Measurements from ENCODE around the gene SPDYE3.
"Not testable (repeated sequence)": the region's sequence is repeated elsewhere in the genome, so short reads cannot be mapped to it uniquely, and the experiment has no call there.

SPDYE3 gene

DNA sequence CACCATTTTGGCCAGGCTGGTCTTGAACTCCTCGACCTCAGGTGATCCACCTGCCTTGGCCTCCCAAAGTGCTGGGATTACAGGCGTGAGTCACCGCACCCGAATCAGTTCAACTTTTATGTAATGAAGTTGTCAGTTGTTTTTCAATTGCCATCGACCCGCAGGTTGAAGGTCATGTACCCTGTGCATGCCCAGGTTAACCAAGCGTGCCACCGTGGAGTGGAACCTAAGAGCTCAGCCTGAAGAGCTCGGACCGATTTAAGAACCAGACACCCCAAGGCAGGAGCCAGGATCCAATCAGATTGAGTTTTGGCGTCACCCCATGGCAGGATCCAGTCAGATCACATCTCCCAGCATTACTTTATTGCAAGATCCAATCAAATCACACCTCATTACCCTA, 19.4 kb downstream of the SPDYE3 start:
- H2AFZ ChIP-seq (ENCODE audit: low read depth, low read length); H3K79me2 ChIP-seq (ENCODE audit: low read length); H3K9me3 ChIP-seq (ENCODE audit: insufficient read depth, low read length); H4K20me1 ChIP-seq (ENCODE audit: insufficient read depth, low read length); H3K4me3 ChIP-seq (ENCODE audit: low read length); H3K36me3 ChIP-seq (replicated peaks; ENCODE audit: low read depth, low read length); H3K4me2 ChIP-seq (ENCODE audit: low read length); H3K9ac ChIP-seq (ENCODE audit: low read length); H3K27me3 ChIP-seq (ENCODE audit: low read depth, low read length); H3K27ac ChIP-seq (ENCODE audit: low read length); H3K4me1 ChIP-seq (ENCODE audit: low read length): not testable (repeated sequence)

DNA sequence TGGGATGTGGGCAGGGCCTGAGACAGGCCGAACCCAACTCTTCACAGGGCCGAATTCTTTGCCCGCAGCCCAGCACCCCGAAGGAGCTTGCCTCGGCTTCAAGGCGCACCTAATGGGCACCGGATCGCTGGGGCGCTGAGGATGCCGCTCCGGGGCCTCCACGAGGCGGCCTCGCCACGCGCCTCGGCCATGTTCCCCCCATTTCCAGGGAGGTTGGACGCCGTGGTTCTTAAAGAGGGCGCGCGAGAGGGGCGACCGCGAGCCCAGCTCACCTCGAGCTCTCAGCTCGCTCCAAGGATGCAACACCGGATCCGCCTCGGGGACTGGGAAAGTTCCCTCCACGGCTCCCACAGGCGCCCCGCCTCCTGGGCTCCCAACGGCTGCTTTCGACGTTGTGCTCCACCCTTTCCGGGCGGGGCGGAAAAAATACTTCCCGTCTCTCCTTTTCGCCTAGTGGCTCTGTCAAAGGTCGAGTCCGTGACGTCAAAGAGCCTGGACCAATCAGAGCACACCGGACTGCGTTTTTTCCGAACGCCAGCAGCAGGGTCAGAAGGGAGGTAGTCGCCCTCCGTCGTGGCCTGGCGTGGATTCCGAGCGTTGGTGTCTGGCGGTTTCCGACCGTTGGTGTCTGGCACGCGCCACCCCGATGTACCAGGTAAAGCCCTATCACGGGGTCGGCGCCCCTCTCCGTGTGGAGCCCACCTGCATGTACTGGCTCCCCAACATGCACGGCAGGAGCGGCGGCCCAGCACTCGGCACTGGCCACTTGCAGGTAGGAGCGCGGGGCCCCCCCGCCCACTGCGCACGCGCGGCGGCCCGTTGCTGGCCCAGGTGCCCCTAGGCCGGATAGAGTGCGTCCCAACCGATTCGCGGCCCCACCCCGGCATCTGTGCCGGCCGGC, 28.3 kb downstream of the SPDYE3 start:
- H2AFZ ChIP-seq (ENCODE audit: low read depth, low read length); H3K4me1 ChIP-seq (ENCODE audit: low read length); H4K20me1 ChIP-seq (ENCODE audit: insufficient read depth, low read length); H3K27me3 ChIP-seq (ENCODE audit: low read depth, low read length); H3K9me3 ChIP-seq (ENCODE audit: insufficient read depth, low read length); H3K36me3 ChIP-seq (replicated peaks; ENCODE audit: low read depth, low read length): not testable (repeated sequence)
- H3K4me2 ChIP-seq (ENCODE audit: low read length) = peak overlapping the region; percentile 60; the same call in 1 of the 2 replicates
- H3K4me3 ChIP-seq (ENCODE audit: low read length) = peak overlapping the region; percentile 92
- H3K27ac ChIP-seq (ENCODE audit: low read length) = peak overlapping the region; percentile 79
- peak overlapping the region; percentile 73 for H3K9ac ChIP-seq (ENCODE audit: low read length)
- H3K79me2 ChIP-seq (ENCODE audit: low read length) = peaks cover 28% of the 10 kb centered on the region

DNA sequence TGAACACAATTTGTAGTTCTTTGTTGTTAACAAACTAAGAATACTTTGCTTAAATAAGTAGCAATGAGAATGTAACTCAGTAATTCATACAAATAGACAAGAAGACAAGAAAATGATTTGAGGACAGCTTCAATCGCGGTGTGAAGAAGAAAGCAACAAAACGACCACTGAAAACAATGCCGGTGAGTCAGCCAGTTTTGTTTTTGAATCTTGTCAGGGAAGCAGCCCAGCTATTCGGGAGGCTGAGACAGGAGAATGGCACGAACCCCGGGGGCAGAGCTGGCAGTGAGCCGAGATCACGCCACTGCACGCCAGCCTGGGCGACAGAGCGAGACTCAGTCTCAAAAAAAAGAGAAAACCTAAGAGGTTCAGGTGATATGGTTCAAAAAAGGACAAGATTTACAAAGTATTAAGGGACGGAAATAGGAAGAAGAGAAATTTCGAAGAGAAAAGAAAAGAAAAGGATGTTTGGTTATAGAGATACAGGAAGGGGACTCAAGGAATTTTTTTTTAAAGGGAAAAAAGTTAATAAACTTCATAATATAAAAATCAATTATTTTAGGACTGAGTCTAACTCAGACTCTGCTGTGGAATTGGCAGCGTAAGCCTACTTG, 30.7 kb downstream of the SPDYE3 start:
- not testable (repeated sequence) for H3K36me3 ChIP-seq (replicated peaks; ENCODE audit: low read depth, low read length); H3K4me1 ChIP-seq (ENCODE audit: low read length); H4K20me1 ChIP-seq (ENCODE audit: insufficient read depth, low read length); H2AFZ ChIP-seq (ENCODE audit: low read depth, low read length); H3K4me3 ChIP-seq (ENCODE audit: low read length); H3K9ac ChIP-seq (ENCODE audit: low read length); H3K27me3 ChIP-seq (ENCODE audit: low read depth, low read length); H3K27ac ChIP-seq (ENCODE audit: low read length); H3K4me2 ChIP-seq (ENCODE audit: low read length); H3K9me3 ChIP-seq (ENCODE audit: insufficient read depth, low read length)
- H3K79me2 ChIP-seq (ENCODE audit: low read length) = peaks cover 47% of the 10 kb centered on the region

DNA sequence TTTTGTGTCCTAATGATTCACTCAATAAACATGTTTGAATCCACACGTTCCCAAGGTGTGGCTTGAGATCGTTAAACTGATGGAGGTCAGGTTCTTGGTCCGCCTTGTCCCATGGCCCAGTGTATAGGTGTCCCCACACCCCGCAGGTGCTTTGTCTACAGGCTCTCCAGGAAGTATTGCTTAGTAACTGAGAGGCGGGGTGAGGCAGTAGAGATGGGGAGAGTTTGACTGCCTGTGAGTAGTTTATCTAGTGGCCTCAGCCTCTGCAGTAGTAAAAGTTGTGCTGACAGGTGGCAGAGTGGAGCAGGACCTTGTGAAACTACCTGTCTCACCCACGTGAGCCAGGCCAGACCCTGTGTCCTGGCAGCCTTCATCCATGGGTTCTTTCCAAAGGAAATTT, 33.8 kb downstream of the SPDYE3 start:
- H3K27ac ChIP-seq (ENCODE audit: low read length); H3K4me2 ChIP-seq (ENCODE audit: low read length); H3K4me3 ChIP-seq (ENCODE audit: low read length); H3K9ac ChIP-seq (ENCODE audit: low read length); H4K20me1 ChIP-seq (ENCODE audit: insufficient read depth, low read length); H3K9me3 ChIP-seq (ENCODE audit: insufficient read depth, low read length); H3K36me3 ChIP-seq (replicated peaks; ENCODE audit: low read depth, low read length); H3K27me3 ChIP-seq (ENCODE audit: low read depth, low read length); H2AFZ ChIP-seq (ENCODE audit: low read depth, low read length): not testable (repeated sequence)
- H3K79me2 ChIP-seq (ENCODE audit: low read length) = peaks cover 31% of the 10 kb centered on the region
- H3K4me1 ChIP-seq (ENCODE audit: low read length) = peaks cover 17% of the 10 kb centered on the region

DNA sequence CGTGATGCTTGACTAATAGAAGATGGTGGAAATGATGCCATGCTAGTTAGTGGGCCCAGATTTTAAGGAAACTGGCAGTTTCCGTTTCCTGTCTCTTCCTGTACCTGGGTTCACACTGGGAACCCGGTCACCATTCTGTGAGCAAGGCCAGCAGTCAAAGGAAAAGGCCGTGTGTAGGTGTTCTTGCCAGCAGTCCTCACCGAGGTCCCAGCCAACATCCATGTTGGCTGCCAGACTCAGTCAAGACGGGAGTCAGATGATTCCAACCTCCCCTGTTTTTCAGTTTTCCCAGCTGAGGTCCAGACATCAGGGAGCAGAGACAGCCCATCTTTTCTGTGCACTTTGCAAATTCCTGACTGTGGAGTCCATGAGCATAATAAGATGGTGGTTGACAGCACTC, 35.3 kb downstream of the SPDYE3 start:
- Histone ChIP-seq H3K4me1 (ENCODE audit: low read length) (peaks cover 17% of the 10 kb centered on the region), H3K9me3 (ENCODE audit: insufficient read depth, low read length) (no peaks in the 10 kb centered on the region), H3K27ac (ENCODE audit: low read length) (no peak overlapping the region), H3K9ac (ENCODE audit: low read length) (no peak overlapping the region), H4K20me1 (ENCODE audit: insufficient read depth, low read length) (0 out of 2 replicates have a peak, but pooled peaks cover 3% of the 10 kb centered on the region), H3K79me2 (ENCODE audit: low read length) (peaks cover 26% of the 10 kb centered on the region), H3K27me3 (ENCODE audit: low read depth, low read length) (no peaks in the 10 kb centered on the region), H2AFZ (ENCODE audit: low read depth, low read length) (no peak overlapping the region), H3K4me2 (ENCODE audit: low read length) (no peak overlapping the region), H3K36me3 (replicated peaks; ENCODE audit: low read depth, low read length) (peaks cover 20% of the 10 kb centered on the region), H3K4me3 (ENCODE audit: low read length) (no peak overlapping the region)
- TF ChIP-seq, protein P1, sequence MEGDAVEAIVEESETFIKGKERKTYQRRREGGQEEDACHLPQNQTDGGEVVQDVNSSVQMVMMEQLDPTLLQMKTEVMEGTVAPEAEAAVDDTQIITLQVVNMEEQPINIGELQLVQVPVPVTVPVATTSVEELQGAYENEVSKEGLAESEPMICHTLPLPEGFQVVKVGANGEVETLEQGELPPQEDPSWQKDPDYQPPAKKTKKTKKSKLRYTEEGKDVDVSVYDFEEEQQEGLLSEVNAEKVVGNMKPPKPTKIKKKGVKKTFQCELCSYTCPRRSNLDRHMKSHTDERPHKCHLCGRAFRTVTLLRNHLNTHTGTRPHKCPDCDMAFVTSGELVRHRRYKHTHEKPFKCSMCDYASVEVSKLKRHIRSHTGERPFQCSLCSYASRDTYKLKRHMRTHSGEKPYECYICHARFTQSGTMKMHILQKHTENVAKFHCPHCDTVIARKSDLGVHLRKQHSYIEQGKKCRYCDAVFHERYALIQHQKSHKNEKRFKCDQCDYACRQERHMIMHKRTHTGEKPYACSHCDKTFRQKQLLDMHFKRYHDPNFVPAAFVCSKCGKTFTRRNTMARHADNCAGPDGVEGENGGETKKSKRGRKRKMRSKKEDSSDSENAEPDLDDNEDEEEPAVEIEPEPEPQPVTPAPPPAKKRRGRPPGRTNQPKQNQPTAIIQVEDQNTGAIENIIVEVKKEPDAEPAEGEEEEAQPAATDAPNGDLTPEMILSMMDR (IDR thresholded peaks at IDR 0.05; ENCODE audit: low read depth, low read length) = no peak
- no peak for TF ChIP-seq EZH2phosphoT487 (IDR thresholded peaks at IDR 0.05; ENCODE audit: low read depth)

DNA sequence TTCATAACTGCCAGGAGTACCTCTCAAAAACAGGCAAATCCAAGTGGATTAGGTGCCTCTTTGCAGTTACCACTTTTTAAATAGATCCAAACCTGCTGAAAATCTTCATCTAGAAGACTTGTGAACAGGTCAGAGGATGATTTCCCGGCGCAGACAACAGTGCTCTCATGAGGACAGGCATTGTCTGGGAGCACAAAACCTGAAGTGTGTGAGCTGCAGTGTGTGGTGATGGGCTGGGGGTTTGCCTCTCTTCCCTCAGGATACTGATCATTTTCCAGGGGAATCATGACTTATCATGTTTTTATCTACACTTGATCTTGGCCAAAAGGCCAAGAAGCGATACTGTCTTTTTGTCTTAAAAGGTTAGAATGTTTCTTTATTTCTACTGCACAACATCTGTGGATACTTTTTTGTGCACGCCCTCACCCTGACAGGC, 36.6 kb downstream of the SPDYE3 start:
- H3K36me3 ChIP-seq (replicated peaks; ENCODE audit: low read depth, low read length) = peaks cover 28% of the 10 kb centered on the region
- H3K4me2 ChIP-seq (ENCODE audit: low read length) = peak overlapping the region; percentile 93
- H3K9me3 ChIP-seq (ENCODE audit: insufficient read depth, low read length); H3K27me3 ChIP-seq (ENCODE audit: low read depth, low read length); H4K20me1 ChIP-seq (ENCODE audit: insufficient read depth, low read length); H2AFZ ChIP-seq (ENCODE audit: low read depth, low read length); H3K9ac ChIP-seq (ENCODE audit: low read length): not testable (repeated sequence)
- H3K27ac ChIP-seq (ENCODE audit: low read length) = peak overlapping the region; percentile 96
- peaks cover 28% of the 10 kb centered on the region for H3K79me2 ChIP-seq (ENCODE audit: low read length)
- H3K4me1 ChIP-seq (ENCODE audit: low read length) = peaks cover 17% of the 10 kb centered on the region
- H3K4me3 ChIP-seq (ENCODE audit: low read length) = peak overlapping the region; percentile 75; the same call in 1 of the 2 replicates

All from OCI-LY3 (cell line).